NCI-H2171 (cell line): ENCODE data around the gene PREP.
"Not testable (repeated sequence)": the region's sequence is repeated elsewhere in the genome, so short reads cannot be mapped to it uniquely, and the experiment has no call there.

Experiments
- DNase-seq: peaks from one replicate; lab custom pipeline; 2025; lab: John Stamatoyannopoulos, UW

The PREP gene

GRCh38 chr6:105344881-105345370 lies 58.0 kb downstream of the PREP start:
- no peak for DNase-seq

- DNase-seq = not testable (repeated sequence)
These were observed 64.4 kb downstream of the PREP start for GRCh38 chr6:105338350-105338983.

GRCh38 chr6:105336986-105337385 lies 65.9 kb downstream of the PREP start:
- DNase-seq = no peak

- DNase-seq = no peak
These were observed 70.3 kb downstream of the PREP start for GRCh38 chr6:105332576-105332975.

- no peak for DNase-seq
These were observed 71.0 kb downstream of the PREP start for GRCh38 chr6:105331927-105332326.

GRCh38 chr6:105330913-105331312 lies 72.0 kb downstream of the PREP start:
- DNase-seq = no peak

- no peak for DNase-seq
These were observed 72.5 kb downstream of the PREP start for GRCh38 chr6:105330364-105330763.

GRCh38 chr6:105326833-105327770 lies 75.8 kb downstream of the PREP start:
- peak; percentile 24 for DNase-seq

- DNase-seq = peak; percentile 65
These were observed 76.7 kb downstream of the PREP start for GRCh38 chr6:105326216-105326615.

GRCh38 chr6:105324386-105324950 lies 78.4 kb downstream of the PREP start:
- no peak for DNase-seq

- peak; percentile 34 for DNase-seq
These were observed 80.2 kb downstream of the PREP start for GRCh38 chr6:105322499-105323225.

GRCh38 chr6:105321728-105322127 lies 81.2 kb downstream of the PREP start:
- peak; percentile 34 for DNase-seq

GRCh38 chr6:105321207-105321606 lies 81.7 kb downstream of the PREP start:
- DNase-seq = no peak

GRCh38 chr6:105320765-105321164 lies 82.1 kb downstream of the PREP start:
- peak; percentile 86 for DNase-seq

GRCh38 chr6:105320271-105320670 lies 82.6 kb downstream of the PREP start:
- DNase-seq = peak; percentile 55

- no peak for DNase-seq
These were observed 83.6 kb downstream of the PREP start for GRCh38 chr6:105319331-105319730.

GRCh38 chr6:105318660-105319059 lies 84.2 kb downstream of the PREP start:
- DNase-seq = no peak

GRCh38 chr6:105317607-105318533 lies 85.0 kb downstream of the PREP start:
- peak; percentile 23 for DNase-seq

GRCh38 chr6:105313211-105313610 lies 89.7 kb downstream of the PREP start:
- DNase-seq = no peak

GRCh38 chr6:105310947-105311346 lies 91.9 kb downstream of the PREP start:
- DNase-seq = no peak

- no peak for DNase-seq
These were observed 92.5 kb downstream of the PREP start for GRCh38 chr6:105310371-105310770.
